NCI-H446 treated with DMSO at 0.1 percent for 48 hours (cell line): Measurements from ENCODE around the gene METRN.

ENCODE experiments used
- DNase-seq: peaks from one replicate; lab custom pipeline; 2025; lab: John Stamatoyannopoulos, UW

The METRN gene

GRCh38 chr16:677316-678190 lies 37.4 kb upstream of the METRN start:
- DNase-seq: no peak

DNA sequence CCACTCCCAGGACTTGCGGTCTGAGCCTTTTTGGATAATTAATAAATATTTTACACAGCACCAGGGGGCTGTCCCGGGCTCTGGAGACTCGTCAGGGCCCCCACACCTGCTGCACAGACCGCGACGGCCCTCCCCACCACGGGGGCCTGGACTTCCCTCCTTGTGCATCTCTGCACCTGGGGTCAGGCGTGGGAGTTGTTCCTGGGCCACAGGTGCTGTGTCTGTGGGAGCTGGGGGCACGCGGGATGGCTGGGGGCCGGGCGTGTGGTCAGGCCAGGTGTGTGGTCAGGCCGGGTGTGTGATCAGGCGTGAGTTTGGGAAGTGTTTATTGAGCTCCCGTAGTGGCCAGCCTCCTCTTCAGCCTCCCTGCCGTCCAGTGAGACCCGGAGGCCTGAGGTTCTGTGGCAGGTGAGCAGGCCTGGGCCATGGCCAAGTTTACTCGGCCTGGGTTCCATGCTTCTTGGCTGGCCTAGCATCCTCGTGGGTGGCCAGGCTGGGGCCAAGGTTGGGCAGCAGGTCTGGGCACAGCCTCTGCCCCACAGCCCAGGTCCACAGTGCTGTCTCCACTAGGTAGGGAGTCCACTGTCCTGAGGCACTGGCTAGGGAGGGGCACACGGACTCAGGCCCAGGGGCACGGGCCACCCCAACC lies 36.6 kb upstream of the METRN start:
- DNase-seq: no peak

- DNase-seq: peak; percentile 60
Measured at GRCh38 chr16:678858-679813, 35.8 kb upstream of the METRN start.

DNA sequence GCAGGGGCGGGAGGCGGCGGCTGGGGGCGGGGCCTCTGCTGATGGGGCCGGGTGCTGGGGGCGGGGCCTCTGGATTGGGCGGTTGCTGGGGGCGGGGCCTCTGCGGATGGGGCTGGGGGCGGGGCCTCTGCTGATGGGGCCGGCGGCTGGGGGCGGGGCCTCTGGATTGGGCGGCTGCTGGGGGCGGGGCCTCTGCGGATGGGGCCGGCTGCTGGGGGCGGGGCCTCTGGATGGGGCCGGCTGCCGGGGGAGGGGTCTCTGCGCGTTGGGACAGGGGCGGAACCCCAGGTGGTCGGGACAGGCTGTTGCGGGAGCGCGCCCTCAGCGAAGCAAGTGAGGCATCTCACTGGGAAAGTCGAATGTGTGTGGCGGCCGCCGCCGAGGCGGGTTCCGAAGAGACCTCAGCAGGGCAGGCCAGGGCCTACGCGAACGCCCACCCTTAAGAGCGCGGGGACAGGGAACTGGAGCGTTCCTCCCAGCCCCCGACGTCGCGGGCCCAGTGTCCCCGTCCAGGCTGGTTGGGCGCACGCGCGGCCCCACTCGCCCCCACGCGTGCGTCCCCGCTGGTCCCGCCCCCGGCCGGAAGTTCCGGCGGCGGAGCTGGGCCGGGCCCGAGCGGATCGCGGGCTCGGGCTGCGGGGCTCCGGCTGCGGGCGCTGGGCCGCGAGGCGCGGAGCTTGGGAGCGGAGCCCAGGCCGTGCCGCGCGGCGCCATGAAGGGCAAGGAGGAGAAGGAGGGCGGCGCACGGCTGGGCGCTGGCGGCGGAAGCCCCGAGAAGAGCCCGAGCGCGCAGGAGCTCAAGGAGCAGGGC lies 34.9 kb upstream of the METRN start, which contains the start of gene STUB1:
TSS of gene STUB1 (plus strand) at position 597 of the 811 bp plus-strand sequence. CDS start at position 713, 116 bp downstream.
- DNase-seq: peak; percentile 60

GRCh38 chr16:680625-680945 lies 34.3 kb upstream of the METRN start:
- no peak for DNase-seq

DNA sequence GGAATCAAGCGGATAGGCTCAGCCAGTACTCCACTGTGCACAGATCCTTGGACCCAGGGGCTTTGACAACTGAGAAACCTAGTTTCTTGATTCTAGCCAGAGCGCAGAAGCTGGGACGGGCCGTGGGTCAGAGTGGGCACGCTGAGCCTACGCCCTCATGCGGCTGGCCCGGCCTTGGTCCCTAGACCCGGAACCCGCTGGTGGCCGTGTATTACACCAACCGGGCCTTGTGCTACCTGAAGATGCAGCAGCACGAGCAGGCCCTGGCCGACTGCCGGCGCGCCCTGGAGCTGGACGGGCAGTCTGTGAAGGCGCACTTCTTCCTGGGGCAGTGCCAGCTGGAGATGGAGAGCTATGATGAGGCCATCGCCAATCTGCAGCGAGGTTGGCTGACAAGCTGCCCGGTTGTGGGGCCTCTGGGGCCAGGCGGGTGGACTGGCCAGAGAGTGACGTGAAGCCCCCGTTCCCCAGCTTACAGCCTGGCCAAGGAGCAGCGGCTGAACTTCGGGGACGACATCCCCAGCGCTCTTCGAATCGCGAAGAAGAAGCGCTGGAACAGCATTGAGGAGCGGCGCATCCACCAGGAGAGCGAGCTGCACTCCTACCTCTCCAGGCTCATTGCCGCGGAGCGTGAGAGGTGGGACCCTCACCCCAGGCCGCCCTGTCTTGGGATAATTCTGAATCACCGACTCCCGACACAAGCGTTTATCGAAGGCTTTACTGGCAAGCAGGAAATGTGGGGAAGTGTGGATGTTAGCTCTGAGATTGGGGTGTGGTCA lies 33.8 kb upstream of the METRN start:
- peak; percentile 10 for DNase-seq

DNA sequence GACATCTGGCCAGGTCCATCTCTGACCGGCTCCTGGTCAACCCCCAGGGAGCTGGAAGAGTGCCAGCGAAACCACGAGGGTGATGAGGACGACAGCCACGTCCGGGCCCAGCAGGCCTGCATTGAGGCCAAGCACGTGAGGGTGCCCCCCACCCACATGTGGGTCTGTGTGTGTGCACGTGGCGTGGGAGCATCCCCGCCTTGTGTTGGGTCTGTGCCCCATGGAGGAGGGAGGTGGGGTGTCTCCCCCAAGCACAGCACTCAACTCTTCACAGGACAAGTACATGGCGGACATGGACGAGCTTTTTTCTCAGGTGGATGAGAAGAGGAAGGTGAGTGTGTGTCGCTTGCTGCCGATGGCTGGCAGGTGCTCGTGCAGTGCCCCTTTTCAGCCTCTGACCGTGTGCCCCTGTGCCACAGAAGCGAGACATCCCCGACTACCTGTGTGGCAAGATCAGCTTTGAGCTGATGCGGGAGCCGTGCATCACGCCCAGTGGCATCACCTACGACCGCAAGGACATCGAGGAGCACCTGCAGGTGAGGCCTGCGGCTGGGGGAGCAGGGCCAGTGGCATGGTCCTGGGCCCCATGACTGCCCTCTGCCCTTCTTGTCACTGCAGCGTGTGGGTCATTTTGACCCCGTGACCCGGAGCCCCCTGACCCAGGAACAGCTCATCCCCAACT lies 33.0 kb upstream of the METRN start:
- DNase-seq: no peak

GRCh38 chr16:682493-683395 lies 32.2 kb upstream of the METRN start:
- no peak for DNase-seq

GRCh38 chr16:683396-684070 lies 31.4 kb upstream of the METRN start:
- no peak for DNase-seq

GRCh38 chr16:684071-684794 lies 30.7 kb upstream of the METRN start, which contains the start of gene JMJD8:
Gene JMJD8 (minus strand): TSS chr16:684334. CDS start chr16:684319, 15 bp downstream.
- peak; percentile 89 for DNase-seq

DNA sequence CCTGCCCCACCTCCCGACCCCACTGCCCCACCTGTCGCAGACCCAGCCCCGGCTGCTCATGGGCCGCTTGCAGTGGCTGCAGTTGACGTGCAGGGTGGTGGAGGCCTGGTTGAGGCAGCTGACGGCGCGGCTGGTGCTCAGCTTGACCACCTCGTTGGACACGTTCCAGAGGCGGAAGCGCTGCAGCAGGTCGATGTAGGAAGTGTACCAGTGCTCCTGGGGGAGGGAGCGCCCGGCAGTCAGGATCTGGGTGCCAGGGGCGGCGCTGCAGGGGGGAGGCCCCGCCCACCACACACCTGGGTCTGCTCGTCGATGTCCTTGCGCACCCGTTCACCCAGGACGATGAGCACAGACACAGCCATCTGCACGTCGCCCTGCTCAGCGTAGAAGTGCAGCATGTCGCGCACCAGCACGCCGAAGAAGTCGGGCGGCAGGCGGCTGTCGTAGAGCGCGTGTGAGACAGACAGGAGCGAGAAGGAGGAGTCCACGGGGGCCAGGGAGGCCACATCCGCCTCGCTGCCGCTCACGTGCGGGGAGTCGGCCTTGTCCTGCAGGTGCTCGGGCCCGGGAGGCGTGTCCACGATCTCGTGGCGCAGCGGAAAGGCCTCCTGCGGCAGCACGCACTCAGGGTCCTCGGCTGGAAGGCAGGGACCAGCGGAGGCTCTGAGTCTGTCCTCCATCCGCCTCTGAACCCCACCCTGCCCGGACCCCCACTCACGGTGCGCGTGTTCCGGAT lies 29.8 kb upstream of the METRN start:
- no peak for DNase-seq

DNA sequence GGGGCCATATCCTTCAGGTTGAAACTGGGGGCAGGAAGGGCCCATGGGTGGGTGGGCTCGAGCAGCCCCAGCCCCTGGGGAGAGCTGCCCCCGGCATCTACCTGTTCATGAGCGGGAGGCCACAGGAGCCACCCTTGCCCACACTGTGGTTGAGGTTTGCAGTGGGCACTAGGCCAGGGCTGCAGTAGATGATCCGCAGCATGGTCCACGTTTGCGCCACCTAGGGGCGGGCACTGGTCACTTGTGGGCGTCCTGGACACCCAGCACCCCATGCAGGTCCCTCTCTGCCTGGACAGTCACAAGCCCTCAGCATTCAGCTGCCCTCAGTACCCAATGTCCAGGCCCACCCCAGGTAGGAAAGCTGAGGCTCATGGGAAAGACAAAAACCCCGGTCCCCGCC lies 29.0 kb upstream of the METRN start:
- DNase-seq: no peak

DNA sequence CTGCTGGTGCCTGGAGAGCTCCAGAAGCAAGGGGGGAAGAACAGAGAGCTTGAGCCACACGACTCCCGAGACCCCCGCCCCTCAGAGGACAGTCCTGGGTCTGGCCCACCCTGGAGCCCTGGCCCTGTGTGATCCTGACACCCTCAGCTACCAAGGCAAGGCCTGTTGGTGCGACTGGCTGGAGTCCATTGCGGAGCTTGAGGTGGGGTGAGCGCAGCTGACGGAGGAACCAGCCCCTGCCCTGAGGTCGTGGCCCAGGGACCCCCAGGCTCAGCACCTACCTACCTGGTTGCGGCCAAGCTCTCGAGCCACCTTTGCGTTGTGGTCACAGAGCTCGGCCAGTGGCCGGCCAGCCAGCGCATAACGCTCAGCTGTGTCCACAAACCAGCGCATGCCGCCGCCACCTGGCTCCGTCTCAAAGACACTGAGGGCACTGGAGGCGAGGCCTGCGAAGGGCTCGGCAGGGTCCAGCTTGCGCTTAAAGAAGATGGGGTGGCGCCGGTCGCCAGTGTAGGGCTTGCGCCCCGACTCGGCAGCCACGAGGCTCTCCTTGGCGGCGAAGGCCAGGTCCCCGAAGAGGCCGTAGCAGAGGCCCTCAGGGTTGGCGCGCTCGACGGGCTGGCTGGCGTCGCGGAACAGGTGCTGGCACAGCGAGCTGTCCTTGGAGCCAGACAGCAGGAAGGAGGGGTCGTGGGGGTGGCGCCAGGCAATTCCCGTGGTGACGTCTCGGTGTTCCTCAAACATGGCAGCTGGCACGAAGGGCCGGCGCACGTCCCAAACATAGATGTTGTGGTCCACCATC lies 28.3 kb upstream of the METRN start:
- no peak for DNase-seq

DNA sequence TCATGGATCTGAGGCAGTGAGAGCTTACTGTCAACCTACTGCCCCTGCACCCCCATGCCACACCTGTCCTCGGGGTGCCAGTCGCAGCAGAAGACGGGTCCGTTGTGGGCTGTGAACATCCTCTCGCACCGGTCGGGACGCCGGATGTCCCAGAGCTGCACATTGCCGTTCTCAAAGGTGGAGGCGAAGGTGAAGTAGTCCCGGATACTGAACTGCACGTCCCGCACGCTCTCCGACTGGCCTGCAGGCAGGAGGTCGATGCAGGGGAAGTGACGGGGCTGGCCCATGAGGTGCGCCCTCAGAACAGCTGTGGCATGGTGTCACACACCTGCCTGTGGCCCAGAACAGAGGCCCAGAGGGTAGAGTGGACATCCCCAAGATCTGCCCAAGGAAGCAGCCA lies 27.4 kb upstream of the METRN start:
- no peak for DNase-seq

DNA sequence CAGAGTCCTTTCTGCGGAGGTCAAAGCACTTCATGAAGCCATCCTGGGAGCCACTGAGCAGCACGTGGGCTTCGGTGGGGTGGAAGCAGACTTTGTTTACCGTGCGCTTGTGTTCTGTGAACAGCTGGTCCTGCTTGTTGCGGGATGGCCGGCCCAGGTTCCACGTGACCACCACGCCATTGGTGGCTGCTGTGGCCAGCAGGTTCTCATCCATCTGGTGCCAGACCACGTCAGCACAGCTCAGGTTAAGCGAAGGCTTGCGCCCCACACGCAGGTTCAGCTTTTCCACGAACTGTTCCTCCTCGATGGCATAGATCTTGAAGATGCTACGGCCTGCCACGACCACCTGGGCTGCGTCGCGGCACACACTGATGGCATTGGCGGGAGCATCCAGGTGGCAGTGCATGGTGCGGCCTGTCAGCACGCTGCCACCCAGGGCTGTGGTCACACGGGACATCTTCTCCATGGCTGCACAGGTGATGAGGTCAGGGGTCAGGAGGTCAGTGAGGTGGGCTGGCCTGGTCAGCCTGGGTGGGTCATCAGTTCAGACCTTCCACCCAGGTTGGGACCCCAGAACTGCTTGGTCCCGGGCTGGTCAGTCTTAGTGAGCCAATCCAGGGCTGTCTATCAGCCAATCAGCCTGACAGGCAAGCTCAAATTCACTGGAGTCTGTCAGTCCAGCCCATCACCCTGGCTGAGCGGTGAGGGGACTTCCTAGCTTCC lies 25.6 kb upstream of the METRN start:
- DNase-seq: no peak
